Activated T-cell treated with anti-CD3 and anti-CD28 coated beads for 4 hours (primary cell): ENCODE data around the gene RBCK1.
A peak's percentile ranks its signal among the peaks of the same experiment; 100 is the strongest.
"Not testable (repeated sequence)": the region's sequence is repeated elsewhere in the genome, so short reads cannot be mapped to it uniquely, and the experiment has no call there.

Experiments
- DNase-seq: peaks from one replicate; pipeline ENCODE4 v3.0.0-alpha.2; 2020

Gene RBCK1

DNA sequence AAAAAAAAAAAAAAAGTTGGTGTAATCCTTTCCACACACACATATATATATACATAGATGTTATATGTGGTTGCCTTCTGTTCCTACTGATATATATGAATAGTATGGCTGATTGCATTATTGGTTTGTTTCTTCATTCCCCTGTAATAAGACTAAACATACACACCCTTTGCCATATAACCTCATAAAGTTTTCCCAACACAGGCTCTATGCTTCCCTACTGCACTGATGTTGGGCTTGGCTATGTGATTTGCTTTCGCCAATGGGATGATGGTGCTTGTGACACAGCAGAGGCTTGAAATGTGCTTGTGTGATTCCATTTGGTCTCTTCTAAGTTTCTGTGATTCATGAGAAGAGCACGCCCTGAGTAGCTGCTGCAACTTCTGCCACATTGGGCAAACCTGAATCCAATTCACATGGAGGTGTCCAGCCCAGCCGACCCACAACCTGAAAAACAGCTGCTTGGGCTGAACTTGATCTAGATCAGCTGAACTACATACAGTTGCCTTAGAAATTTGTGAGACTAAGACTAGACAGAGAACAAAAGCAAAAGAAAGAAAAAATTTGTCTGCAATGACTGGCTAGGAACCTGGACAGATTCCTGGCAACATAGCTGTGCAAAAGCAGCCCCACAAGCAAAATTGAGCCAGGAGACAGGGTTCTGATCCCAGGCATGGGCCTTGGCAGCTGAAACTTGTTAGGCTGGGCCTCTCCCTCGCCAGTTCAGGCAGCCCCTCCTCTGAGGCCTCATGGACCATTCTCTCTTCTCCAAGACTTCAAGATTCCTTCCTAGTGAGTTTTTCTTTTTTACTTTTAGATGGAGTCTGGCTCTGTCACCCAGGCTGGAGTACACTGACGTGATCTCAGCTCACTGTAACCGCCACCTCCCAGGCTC is 67.6 kb downstream of the RBCK1 start:
- no peak for DNase-seq

DNA sequence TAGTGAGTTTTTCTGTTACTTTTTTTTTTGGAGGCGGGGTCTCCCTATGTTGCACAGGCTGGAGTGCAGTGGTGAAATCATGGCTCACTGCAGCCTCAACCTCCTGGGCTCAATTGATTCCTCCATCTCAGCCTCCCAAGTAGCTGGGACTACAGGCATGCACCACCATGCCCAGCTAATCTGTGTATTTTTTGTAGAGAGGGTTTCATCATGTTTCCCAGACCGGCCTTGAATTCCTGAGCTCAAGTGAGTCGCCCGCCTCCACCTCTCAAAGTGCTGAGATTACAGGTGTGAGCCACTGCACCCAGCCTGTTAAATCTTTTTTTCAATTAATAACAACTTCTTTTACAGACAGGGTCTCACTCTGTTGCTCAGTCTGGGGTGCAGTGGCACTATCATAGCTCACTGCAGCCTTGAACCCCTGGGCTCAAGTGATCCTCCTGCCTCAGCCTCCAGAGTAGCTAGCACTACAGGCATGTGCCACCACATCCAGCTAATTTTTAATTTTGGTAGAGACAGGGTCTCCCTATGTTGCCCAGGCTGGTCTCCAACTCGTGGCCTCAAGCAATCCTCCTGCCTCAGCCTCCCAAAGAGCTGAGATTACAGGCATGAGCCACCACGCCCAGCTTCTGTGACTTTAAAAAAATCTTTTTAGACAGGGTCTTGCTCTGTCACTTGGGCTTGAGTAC is 68.6 kb downstream of the RBCK1 start:
- DNase-seq, result not testable (repeated sequence)

DNA sequence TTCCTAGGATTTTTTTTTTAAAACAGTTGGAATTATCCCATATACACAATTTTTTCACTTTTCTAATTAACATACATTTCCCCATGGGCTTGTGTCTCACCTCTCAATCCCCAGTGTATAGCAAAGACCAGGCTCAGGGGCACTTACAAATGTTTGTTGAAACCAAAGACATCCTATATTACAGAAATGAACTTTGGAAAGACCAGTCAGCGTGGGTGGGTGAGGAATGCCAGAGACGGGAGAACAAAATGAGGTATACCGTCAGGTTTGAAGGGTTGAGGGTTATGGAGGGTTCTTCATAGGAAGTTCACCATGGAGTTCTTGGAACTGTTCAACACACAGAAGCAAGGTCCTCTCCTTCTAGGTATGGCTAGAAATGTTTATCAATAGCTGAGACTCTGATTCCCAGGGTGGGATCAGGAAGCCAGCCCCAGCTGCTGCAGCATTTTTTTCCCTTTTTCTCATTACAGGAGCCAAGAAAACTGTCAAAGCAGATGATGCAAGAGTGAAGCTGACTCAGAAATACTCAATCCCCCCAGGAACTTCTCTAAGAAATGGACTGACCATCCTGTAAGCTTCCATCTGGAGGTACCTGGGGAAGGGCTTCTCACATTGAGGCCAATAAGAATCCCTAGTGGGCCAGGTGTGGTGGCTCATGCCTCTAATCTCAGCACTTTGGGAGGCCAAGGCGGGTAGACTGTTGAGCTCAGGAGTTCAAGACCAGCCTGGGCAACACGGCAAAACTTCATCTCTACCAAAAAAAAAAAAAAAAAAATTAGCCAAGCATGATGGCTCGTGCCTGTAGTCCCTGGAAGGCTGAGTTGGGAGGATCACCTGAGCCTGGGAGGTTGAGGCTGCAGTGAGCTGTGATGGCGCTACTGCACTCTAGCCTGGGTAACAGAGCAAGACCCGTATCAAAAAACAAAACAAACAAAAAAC is 70.2 kb downstream of the RBCK1 start:
- DNase-seq, result no peak

- DNase-seq, result peak; percentile 23
These were observed 70.9 kb downstream of the RBCK1 start for GRCh38 chr20:478949-479429.

- no peak for DNase-seq
These were observed 71.4 kb downstream of the RBCK1 start for GRCh38 chr20:479487-479886.

DNA sequence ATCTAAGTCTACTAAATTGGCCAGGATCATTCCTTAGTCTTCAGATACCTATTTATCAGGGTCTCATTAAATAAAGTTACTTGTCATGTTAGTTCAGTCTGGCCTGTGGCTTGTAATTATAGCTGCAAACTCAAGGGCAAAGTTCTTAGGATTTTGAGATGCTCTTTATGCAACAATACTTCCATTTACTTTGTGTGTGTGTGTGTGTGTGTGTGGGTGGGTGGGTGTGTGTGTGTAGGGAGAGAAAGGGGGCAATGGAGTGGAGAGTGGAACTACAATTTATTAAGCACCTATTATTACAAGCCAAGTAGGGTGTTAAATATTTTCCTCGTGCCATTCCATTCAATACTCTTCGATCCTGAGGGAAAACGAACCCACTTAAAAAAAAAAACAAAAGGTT is 71.9 kb downstream of the RBCK1 start:
- DNase-seq, result no peak

DNA sequence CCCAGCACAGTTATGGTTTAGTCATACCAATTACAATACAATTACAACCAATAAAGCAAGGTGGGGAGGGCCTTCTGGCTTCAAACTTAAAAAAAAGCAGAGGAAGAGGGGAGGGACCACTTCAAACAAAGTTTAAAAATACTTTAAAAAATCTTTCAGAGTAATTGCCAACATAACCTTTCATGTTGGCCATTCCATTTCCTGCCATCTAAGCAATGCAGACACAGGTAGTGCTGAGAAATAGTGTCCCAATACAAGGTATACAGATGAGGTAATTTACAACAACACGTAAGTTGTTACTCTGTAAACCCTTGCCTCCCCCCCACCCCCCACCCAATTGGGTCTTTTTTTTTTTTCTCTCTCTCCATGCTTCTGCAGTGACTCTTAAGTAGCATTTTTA is 73.1 kb downstream of the RBCK1 start:
- no peak for DNase-seq
